Tongue (tissue), 2 donors: ENCODE measurements around the gene SLC15A1. TPM values are rescaled to one million over a fixed set of nuclear protein-coding genes. Genes with fewer than 3 reads are reported as not detected.
A peak's percentile ranks its signal among the peaks of the same experiment; 100 is the strongest.
"Not testable (repeated sequence)": the region's sequence is repeated elsewhere in the genome, so short reads cannot be mapped to it uniquely, and the experiment has no call there.

Source experiments
- DNase-seq: peaks from one replicate; pipeline ENCODE4 v3.0.0-alpha.2; 2015
- total RNA-seq: library from RNA; depleted of rRNA; stranded (reverse); fragments of >200 nt; gene quantifications from one replicate; pipeline ENCODE4 v1.2.3, GENCODE V29; 2014

The SLC15A1 gene
- total RNA-seq, 1 donor from 2014 or later, result not detected

- no peak for DNase-seq
Measured at GRCh38 chr13:98781470-98781869, 29.0 kb upstream of the SLC15A1 start.

DNA sequence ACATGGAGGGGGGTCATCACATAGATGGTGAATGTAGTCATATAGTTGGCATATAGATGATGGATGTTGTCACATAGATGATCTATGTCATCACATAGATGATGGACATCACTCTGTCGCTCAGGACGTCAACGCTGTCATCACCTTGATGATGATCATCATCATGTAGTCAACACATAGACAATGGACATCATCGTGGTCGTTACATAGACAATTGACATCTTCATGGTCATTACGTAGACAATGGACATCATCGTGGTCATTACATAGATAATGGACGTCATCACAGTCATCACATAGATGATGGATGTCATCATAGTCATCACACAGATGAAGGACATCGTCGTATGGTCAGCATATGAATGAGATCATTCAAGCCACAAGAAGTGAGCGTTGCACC lies 28.6 kb upstream of the SLC15A1 start:
- DNase-seq, result no peak

DNA sequence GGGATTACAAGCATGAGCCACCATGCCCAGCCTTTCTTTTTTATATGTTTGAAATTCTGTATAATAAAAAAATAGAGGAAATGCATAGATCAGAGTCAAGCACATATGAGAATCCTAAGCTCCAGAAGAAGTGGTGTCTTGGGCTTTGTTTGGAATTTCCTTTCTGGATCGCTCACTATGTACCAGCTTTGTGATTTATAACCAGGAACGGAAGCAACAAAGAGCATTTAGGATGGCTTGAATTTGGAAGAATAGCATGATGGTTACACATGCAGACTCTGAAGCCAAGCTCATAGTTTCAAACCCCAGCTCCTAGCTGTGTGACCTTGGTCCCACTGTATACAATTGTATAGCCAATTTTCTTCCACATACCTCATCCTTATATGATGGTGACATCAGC lies 28.0 kb upstream of the SLC15A1 start:
- DNase-seq, result no peak

GRCh38 chr13:98779695-98780094 lies 27.2 kb upstream of the SLC15A1 start:
- no peak for DNase-seq

- DNase-seq, result no peak
Measured at GRCh38 chr13:98778749-98779148, 26.3 kb upstream of the SLC15A1 start.

GRCh38 chr13:98776644-98777043 lies 24.2 kb upstream of the SLC15A1 start:
- no peak for DNase-seq

DNA sequence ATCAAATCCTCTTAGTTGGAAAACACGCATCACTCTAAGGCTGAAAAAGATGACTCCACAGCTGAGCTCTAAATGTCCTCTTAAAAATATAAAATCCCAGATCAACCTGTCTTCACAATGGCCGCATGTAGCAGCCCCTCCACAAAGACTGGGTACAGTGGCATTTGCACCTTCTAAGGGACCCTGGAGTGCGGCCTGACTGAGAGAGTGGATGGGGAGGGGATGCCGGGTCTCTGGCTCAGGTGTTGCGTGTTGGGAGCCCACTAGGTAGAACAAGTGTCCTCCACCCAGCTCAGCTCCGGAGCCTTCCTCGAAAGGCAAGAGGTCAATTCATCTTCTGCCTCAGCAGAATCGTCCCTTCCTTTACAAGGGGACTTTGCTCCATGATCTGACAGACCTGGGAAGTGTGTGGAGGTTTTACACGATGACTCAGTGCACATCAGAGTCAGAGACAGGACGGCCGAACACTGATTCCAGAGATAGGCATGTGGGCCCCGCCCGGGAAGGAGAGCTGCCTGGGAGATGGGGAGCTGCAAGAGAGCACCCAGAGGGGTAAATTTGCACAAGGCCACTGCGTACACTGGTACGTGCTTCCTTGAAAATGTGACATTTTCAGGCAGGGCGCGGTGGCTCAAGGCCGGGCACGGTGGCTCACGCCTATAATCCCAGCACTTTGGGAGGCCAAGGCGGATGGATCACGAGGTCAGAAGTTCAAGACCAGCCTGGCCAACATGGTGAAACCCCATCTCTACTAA lies 23.5 kb upstream of the SLC15A1 start:
- DNase-seq, result no peak

DNA sequence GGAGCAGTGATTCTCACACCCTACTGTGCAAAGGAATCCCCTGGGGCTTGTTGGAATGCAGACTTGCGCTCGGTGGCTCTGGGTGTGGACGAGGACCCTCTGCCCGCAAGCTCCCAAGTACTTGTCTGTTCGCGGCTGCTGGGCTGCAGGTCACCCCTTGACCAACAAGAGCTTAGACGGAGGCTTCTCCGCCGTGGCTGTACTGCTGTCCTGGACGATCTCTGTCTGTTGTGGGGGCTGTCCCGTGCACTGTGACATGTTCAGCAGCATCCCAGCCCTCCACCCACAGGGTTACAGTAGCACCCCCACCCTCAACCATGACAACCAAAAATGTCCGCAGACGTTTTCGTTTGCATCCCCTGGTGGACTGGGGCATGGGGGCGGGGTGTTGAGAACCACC lies 22.9 kb upstream of the SLC15A1 start:
- no peak for DNase-seq

GRCh38 chr13:98774776-98775175 lies 22.3 kb upstream of the SLC15A1 start:
- DNase-seq, result no peak

- no peak for DNase-seq
Measured at GRCh38 chr13:98773921-98774320, 21.4 kb upstream of the SLC15A1 start.

- peak; percentile 18 for DNase-seq
Measured at GRCh38 chr13:98772794-98773452, 20.5 kb upstream of the SLC15A1 start.

GRCh38 chr13:98771838-98772611 lies 19.6 kb upstream of the SLC15A1 start:
- no peak for DNase-seq

DNA sequence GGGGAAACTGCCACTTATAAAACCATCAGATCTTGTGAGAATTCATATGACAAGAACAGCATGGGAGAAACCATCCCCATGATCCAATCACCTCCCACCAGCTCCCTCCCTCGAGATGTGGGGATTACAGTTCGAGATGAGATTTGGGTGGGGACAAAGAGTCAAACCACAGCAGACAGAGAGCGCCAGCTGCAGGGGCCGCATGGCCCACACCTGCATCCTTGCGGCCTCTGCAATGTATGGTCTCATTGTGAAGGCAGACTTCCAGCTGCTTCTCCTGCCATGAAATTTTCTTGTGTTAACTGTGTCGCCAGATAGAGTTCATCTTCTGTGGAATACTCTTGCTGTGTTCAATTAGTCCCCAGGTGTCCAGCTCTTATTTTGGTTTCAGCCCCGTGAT lies 17.3 kb upstream of the SLC15A1 start:
- DNase-seq, result no peak

DNA sequence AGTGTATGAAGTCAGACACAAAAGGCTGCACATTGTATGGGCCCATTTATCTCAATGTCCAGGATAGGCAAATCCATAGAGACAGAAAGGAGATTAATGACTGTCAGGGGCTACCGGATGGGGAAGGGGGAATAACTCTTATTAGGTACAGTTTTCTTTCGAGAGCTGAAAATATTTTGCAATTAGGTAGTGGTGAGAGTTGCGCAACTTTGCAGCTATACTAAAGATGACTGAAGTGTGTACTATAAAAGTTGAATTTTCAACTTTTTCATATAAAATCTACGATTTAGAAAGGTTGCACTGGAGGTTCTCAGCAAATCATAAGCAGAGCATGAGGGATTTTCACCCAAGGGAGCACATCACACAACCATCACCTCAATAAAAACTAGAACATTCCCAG lies 16.1 kb upstream of the SLC15A1 start:
- no peak for DNase-seq

GRCh38 chr13:98766697-98767096 lies 14.2 kb upstream of the SLC15A1 start:
- no peak for DNase-seq

- no peak for DNase-seq
Measured at GRCh38 chr13:98765996-98766519, 13.6 kb upstream of the SLC15A1 start.

- no peak for DNase-seq
Measured at GRCh38 chr13:98761986-98762616, 9.6 kb upstream of the SLC15A1 start.

GRCh38 chr13:98761126-98761985 lies 8.9 kb upstream of the SLC15A1 start:
- no peak for DNase-seq

DNA sequence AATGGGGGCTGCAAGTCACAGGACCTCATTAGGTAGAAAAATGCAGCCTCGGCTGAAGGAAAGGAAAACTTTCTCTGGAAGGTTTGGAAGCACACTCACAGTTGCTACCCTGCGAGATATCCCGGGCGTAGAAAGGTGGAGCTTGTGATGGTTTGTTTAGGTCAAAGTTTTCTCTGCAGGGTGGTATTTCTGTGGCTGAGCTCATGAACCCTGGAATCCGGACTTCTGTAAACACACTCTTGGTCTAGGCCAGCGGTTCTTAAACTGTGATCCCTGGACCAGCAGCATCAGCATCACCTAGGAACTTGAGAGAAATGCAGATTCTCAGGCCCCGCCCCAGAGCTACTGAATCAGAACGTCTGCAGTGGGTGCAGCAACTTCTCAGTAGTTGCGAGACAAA lies 3.3 kb upstream of the SLC15A1 start:
- DNase-seq, result no peak

- no peak for DNase-seq
Measured at GRCh38 chr13:98755116-98755515, 2.6 kb upstream of the SLC15A1 start.

- not testable (repeated sequence) for DNase-seq
Measured at GRCh38 chr13:98754468-98754867, 2.0 kb upstream of the SLC15A1 start.
